GM19239 (cell line): ENCODE results near the gene ARNT2.
A peak's percentile ranks its signal among the peaks of the same experiment; 100 is the strongest.

Source experiments
- DNase-seq: peaks from one replicate; pipeline ENCODE4 v3.0.0; 2011; ENCODE audit warnings: low spot score; ENCODE audit not compliant: insufficient read length
- FAIRE-seq: peaks from 2 replicates; lab custom pipeline; 2011; peaks lifted over from hg19 to GRCh38; lab: Jason Lieb, UNC

Gene ARNT2

DNA sequence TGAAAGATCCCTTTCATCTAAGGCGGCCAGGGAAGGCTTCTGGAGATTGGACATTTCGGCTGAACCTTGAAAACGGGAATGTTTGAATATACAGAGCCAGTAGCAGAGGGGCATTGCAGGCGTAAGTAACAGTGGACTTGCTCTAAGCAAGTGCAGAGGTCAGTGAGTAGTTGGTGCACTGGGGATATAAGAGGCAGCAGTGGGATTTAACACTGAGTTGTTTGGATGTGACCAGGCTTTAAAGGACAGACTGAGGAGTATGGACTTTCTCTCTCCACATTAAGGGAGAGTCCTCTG, 1.3 kb downstream of the ARNT2 start:
- no peak for FAIRE-seq
- DNase-seq: no peak

DNA sequence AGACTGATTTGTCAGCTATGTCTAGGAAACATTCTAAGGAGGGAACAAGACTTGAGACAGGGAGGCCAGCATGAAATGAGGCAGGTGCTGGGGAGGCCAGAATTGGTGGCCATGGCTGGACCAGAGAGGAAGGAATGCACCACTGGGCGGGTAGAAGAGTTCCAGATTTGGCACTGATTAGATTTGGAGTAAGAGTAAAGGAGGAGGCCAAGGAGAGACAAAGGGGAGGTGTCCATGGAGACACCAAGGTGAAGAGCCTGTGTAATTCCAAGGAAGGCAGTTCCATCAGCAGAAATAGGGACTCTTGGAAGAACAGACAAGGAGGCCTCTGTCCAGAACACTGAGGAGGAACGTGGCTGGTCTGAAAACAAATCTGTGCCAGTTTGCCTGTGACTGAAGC, 1.8 kb downstream of the ARNT2 start:
- FAIRE-seq: no peak
- DNase-seq: no peak

DNA sequence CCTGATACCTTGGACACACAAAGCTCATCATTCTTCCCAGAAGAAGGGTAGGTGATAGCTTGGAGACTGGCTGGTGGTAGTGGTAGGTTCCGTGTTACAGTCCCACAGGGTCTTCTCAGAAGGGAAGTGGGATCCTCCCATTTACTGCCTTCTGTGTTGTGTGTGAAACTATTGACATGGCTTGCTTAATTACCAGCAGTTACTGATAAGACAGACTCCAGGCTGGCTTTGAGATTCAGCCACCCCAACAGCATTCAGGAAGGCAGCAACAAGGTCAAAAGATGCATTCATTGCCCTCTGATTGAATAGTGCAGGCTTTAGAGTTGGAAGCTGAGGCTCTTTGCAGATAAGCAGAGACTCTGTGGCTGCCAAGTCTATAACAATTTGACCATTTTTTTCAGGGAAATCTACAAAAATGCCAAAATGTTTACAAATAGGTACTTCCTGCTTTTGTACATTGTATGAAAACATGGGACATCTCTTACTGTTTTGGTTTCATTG, 7.7 kb downstream of the ARNT2 start:
- FAIRE-seq (no peak), DNase-seq (no peak)

DNA sequence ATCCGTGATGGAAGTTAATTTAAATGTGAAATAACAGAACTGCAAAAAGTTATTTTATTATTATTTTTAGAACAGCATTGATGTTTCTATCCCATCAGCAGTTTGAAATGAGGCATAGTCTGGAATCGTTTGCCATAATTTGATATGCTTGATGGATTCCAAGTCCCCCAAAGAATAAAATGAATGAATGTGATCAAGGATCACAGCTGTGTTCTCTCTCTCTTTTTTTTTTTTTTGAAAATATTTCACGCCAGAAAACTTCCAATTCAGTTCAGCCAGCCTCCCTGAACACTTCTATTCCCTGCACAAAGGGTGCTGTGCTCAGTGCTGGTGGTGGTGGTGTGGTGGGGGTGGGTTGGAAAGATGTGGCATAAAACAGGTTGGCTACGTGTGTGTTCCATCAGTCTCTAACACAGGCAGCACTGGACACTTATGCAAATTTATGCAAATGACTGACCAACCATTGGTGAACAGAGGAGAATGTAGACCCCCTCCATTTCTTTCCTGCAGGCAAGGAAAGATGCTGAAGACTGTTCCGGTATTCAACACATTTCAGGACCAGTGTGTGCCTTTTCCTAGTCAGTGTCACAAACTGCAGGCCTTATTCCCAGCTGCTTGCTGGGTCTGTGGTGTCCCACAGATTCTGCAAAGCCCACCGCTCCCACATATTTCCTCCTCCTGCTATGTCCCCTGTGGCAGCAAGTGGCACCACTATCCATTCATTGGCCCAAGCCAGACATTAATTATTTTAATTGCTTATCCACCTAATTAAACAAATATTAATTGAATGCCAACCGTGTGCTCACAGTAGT, 10.6 kb downstream of the ARNT2 start:
- FAIRE-seq: no peak
- DNase-seq: no peak

DNA sequence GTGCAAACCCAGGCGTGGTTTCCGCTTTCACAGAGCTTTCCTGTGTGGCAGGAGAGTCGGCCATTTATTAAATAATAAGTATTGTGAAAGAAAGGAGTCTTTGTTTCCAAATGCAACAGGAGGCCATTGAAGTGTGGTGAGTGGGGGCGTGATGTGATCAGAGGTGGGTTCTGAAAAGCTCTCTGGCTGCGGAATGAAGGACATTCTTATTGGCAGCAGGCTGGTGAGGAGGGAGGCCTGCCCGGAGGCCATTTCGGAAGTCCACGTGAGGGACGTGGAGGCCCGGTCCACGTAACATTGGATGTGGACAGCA, 11.1 kb downstream of the ARNT2 start:
- FAIRE-seq: no peak
- DNase-seq: no peak

DNA sequence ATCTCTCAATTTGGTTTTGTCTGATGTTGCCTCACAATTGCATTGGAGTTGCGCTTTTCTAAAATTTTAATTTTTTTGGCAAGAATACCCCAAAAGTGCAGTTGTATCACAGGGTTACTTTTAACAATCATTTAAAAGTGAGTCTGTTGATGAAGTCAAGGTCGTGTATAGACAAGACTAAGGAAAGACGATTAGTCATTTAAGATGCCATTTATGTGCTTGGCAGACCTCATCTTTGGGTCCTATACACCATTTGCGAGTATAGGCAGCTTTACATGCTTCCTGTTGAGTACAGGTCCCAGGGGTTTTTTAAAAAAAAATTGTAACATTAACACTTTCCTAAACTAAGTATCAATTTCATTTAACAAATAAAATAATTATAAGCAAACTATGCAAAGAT, 12.5 kb downstream of the ARNT2 start:
- no peak for FAIRE-seq

DNA sequence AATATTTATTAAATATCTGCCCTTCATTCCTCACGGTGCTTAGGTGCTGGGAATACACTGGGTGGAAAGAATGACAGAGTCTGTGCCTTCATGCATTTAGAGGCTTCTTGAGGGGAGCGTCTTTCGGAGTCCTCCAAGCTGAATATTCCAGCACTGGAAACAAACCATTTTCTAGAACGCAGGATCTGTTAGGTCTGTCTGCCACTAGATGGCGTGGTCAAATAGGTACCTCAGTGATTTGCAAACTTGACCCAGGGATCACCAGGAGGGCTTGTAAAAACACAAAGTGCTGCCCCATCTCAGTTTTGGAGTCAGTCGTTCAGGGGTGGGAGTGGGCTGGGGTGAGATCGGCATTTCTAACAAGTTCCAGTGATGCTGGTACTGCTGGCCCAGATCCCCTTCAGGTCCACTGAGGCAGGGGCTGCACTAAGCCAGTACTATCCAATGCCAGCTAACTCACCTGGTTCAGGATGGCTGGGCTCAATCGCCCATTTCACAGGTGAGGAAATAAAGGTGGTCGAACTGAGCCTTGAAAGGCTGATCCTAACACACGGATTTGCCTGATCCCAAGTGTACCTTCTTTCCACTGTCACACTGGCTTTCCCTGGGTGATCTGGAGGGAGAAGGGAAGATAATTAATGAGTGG, 14.8 kb downstream of the ARNT2 start:
- DNase-seq (no peak), FAIRE-seq (no peak)

More for the DNA sequence above, 12.5 kb downstream of the ARNT2 start:
- no peak for DNase-seq

DNA sequence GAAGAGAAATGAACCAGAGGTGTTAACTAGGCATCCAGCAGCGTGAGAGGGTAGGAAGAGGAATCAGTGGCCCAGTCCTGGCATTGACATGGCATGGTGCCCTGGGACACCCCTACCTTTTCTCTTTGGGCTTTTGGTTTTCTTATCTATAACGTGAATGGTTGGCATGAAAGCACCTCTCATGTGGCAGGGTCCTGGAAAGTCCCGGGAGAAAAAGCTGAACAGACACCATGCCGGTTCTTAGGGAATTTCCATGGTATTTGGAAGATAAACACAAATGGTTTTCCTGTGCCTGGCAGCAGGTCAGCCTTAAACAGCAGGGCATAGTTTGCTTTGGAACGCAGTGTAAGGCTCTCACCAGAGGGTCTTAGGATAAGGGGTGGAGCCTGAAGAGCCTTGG, 15.4 kb downstream of the ARNT2 start:
- DNase-seq (no peak), FAIRE-seq (no peak)

DNA sequence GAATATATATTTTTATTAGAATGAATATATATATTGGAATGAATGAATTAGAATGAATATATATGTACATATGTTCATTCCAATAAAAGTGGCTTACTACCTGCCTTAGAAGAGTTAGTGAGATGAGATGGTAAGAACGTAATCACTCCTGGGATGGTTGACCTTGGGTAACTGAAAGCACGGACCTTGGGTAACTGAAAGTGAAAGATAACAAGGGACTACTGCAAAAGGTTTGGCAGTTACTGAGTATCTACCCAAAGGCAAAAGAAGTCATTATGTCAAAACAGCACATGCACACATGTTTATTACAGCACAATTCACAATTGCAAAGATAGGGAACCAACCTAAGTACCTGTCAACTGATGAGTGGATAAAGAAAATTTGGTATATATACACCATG, 16.5 kb downstream of the ARNT2 start:
- FAIRE-seq: peak; percentile 51

DNA sequence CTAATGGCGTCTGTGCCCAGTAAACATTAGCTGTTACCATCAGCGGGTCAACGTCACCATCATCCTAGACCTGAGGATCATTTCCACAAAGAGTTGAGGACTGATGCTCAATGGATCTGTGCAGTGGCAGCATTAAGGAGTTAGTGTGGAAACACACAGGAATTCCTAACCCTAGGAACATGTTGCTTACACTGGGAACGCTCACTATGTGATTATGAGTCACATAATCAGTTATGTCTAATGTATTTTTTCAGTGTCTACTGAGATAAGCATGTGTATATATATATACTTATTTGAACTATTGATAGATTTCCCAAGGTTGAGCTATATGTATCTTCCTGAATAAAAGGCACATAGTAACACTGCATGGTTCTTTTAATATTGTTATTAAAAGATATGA, 19.0 kb downstream of the ARNT2 start:
- DNase-seq: no peak
- FAIRE-seq: no peak

More for the DNA sequence above, 16.5 kb downstream of the ARNT2 start:
- DNase-seq: no peak

DNA sequence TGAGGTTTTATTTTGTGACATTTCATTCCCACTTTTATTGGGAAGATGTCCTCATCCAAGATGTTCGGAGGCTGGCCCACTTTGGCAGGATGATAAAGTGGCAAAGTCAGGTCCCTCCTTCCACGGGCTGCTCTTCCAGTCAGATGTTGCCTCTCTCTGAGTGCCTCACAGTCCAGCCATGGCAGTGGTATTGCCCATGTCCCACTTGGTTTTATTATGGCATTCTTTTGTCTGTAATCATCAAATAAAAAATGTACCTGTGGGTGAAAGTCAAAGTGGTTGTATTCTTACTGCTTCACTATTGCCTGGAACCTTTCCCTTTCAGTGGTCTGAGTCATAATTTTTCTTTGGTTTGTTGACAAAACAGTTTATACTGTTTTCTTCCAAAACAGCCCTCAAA, 20.2 kb downstream of the ARNT2 start:
- FAIRE-seq (no peak), DNase-seq (no peak)

DNA sequence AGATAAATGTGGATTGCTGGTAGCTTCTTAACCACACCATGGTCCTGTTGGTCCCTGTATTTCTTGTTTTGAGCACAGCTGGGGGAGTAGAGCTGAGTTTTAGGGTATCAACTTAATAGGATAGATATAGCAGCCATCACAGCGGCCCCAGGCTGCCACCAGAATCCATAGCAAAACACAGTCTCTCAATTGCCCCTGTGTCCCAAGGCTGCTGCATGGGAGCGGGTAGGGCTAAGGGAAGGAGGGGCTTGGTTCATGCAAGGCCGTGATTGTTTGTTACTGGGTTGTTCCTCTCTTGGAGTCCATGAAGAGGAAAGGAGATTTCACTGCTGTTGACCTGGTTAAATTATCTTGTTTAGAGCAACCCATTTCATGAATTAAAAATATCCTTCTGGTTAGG, 22.1 kb downstream of the ARNT2 start:
- FAIRE-seq (no peak), DNase-seq (no peak)

DNA sequence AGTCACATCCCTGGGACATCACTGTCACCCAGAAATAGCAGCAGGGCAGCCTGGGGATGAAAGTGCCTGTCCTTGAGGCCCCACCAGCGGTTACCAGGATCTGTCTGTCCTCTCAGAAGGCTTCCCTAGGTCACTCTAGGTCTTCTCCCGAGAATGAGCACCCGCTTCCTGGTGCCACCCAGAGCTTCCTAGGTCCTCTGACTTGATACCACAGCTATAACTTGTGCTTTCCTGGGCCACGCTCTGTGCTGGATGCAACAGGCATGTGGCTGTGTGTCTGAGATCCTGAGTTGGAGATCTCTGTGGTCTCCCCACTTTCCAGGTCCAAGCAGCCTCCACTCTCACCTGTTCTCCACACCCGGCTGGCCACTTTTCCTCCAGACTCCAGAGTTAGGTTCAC, 25.8 kb downstream of the ARNT2 start:
- no peak for FAIRE-seq
- no peak for DNase-seq

DNA sequence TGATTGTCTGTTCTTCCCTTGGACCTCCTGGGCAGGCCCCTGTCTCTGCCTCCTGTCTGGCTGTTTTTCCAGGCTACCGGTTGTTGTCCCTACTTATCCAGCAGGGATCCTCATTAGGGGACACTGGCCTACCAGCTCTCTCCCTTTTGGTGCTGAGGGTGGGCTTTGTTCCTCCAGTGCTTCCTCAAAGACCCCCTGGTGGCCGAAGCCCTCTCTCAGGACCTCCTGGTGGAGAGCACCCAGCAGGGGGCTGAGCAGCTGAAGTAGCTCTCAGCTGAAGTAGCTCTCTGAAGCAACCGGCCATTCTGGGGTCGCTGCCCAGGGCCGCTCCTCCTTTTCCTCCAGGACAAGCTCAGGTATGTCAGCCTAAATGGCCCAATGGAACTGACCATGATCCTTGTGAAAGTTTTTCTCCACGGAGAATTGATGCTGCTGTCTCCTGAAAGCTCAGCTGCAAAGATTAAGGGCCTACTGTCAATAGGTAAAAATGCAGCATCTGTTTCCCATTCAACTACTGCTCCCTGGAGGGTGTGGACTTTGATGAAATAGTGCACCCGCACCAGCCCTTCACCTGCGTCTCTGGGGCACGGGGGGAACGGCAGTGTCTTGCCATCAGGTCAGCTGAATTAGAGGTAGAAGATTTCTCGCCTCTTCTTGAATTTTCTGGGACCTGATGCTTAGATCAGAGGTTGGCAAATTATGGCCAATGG, 27.6 kb downstream of the ARNT2 start:
- FAIRE-seq (no peak), DNase-seq (no peak)

DNA sequence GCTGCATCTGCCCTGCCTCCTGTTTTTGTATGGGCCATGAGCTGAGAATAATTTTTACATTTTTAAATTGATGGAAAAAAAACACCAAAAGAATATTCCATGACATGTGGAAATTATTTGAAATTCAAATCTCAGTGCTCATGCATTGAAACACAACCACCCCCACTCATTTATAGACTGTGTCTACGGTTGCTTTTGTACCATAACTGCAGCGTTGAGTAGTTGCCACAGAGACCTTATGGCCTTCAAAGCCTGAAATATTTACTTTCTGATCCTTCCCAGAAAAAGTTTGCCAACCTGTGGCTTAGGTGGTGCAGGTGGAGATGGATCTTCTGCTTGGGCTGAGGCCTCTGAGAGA, 28.1 kb downstream of the ARNT2 start:
- DNase-seq (no peak), FAIRE-seq (no peak)

DNA sequence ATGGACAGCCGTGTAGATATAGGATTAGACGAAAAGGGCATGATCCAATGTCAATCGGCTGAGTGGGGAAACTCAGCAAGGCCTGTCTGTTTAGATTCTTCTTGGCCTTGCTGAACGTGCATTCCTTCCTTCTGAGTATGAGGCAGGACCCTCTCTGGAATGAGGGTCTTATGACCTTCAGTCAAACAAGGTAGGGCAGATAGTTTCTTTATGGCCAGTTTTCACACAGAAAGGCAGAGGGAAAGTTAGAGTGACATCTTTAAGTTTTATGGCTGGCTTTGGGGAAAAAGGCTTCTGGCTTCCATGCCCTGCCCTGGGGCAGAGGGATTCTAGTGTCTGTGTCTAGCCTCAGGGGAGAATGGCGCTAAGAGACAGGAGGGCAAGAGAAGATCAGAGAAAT, 29.7 kb downstream of the ARNT2 start:
- DNase-seq: no peak
- FAIRE-seq: no peak

DNA sequence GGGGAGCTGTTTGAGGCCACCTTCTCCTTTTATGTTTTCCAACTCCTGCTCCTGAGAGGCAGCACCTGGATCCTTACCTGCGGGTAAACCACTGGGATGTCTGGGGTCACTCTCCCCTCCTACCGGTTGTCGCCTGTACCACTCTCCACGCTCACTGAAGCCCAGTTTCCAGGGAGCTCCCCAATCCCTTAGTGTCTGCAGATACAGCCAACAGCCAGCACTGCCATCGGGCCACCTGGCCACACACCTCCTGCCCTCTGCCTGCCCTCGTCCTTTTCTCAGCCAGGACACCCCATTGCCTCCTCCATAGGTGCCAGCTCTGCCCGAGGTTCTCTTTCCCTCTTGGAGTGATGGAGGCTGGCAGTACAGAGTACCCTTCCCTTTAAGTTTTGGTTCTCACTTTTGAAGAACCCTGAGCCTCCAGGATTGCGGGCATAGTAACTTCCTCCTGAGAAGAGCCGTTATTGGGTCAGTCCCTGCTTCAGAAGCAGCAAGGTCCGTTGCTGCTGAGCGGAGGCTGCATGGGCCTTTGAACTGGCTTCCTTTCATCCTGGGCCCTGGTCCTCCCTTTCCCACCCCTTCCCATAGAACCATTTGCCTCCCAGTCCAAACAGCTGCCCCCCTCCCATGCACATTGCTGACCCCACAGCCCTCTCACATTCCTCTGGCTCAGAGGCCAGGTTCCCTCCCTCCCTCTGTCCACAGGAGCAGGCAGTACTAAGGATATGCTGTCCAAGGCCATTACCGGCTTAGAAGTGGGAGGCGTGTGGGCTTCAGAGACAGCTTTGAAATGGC, 30.9 kb downstream of the ARNT2 start:
- FAIRE-seq (no peak), DNase-seq (no peak)

DNA sequence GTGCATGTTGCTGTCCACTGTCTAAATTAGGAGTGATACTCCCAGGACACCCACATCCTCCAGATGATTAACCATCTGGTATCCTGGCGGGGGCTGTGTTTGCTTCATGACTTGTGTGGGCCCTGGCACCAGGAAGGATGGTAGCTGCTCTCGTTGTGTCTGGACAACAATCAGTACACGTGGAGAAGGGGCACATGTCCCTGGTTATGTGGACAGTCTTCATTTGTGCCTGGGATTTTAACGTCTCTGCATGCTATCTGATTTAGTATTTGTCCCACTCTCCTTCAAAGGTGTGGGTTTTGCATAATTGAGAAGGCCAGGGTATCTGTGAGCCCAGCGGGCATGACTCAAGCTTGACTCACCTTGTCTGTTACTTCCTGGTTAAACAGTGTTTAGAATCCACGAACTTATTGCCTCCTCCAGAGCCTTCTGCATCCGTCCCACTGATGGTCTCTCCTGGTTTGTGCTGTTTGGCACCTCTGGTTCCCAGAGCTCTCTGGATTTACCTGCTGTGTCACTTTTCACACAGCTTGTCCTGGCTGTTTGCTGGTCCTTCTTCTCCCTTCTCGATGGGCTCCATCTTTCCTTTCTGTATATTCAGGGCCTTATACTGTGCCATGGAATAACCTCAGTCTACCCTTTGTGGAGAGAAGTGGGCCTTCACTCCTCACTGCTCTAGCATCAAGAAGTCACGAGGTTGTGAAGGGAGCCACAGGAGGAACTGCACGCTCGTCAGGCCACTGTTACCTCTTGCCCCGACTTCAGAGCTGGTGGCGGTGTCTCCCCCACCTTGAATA, 32.5 kb downstream of the ARNT2 start:
- DNase-seq (no peak), FAIRE-seq (no peak)

DNA sequence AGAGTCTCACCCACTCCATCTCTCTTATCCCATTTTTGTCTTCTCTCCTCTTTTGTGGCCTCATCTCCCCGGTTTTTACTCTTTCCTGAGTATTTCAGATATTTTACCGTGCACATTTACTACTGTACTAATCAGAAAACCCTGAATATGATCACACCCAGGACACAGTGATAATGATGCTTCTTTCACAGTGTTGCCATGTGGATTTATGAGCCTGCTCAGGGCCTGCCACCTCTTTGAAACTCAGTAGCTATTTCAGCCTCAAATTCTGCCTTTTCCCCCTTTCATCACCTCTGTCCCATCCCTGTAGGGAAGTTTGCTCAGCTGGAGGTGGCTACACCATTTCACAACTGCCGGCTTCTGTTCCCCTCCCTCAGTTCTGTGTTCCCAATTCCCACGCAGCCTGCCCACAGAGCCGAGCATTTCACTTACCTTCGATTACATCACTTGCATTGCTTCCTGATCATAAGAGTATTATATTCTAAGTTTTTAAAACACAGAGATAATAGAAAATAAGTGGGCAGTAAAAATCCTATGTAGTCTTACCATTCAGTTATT, 33.2 kb downstream of the ARNT2 start:
- FAIRE-seq (no peak), DNase-seq (no peak)

DNA sequence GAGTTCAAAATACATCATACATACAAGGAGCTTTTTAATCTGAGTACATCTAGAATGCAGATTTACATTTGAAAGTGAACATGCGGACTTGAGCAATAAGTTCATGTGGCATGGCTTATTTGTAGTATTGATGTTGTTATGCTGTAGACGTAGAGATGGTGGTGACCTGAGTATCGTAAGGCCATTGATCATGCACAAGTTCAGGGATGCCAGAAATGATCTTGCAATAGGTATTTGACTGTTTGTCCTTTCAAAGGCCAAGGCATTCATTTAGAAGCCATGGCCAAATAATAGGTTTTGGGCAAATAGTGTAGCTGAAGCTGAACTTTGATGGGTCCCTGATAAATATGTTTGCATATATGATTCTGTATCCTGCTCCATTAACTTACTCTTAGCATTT, 35.0 kb downstream of the ARNT2 start:
- DNase-seq: no peak
- no peak for FAIRE-seq
